GM12891 (cell line): Measurements from ENCODE around the gene WDFY1.

Experiments
- POLR2A ChIP-seq: IDR thresholded peaks from 2 replicates; pipeline ENCODE4 v1.6.1; 2011; ENCODE audit warnings: low read depth, low read length, control low read depth
- POLR2AphosphoS5 ChIP-seq: IDR thresholded peaks from 2 replicates; pipeline ENCODE4 v1.6.1; 2011; ENCODE audit warnings: low read depth, low read length, control low read depth
- POU2F2 ChIP-seq: IDR thresholded peaks from 2 replicates; pipeline ENCODE4 v1.6.1; 2011; ENCODE audit warnings: low read depth, mild to moderate bottlenecking, control low read depth, low read length, moderate library complexity
- TAF1 ChIP-seq: IDR thresholded peaks from 2 replicates; pipeline ENCODE4 v1.6.1; 2011; ENCODE audit warnings: low read depth, low read length, control low read depth

GRCh38 chr2:223890721-223891120 is 54.4 kb downstream of the WDFY1 start:
- no peak for TF ChIP-seq POU2F2
- no peak for TF ChIP-seq TAF1
- no peak for TF ChIP-seq POLR2A
- TF ChIP-seq POLR2AphosphoS5, result no peak
